Vagina (tissue), 2 donors: ENCODE data around the gene ULBP1. TPM values are rescaled to one million over a fixed set of nuclear protein-coding genes. Genes with fewer than 3 reads are reported as not detected.

Source experiments
- DNase-seq, 2 donors: peaks; one replicate each; pipeline ENCODE4 v3.0.0-alpha.2; 2017; ENCODE audit errors: extremely low spot score in 2 of 2
- H3K27ac ChIP-seq: fragments of 200-600 bp; sonication (generic); one replicate; pipeline ENCODE4 v1.5.1; 2019
- H3K27me3 ChIP-seq: fragments of 200-600 bp; sonication (generic); one replicate; pipeline ENCODE4 v1.5.1; 2019
- H3K36me3 ChIP-seq, 2 donors: fragments of 200-600 bp; sonication (generic); one replicate each; pipeline ENCODE4 v1.5.1; 2017 to 2019
- H3K4me1 ChIP-seq: fragments of 200-600 bp; sonication (generic); one replicate; pipeline ENCODE4 v1.5.1; 2019
- H3K4me3 ChIP-seq, 2 donors: fragments of 200-600 bp; sonication (generic); 1 replicate in 1 of 2; 2 replicates in 1 of 2; pipeline ENCODE4 v1.5.1; 2016 to 2019
- H3K9me3 ChIP-seq: fragments of 200-600 bp; sonication (generic); one replicate; pipeline ENCODE4 v1.5.1; 2019
- POLR2A ChIP-seq, 2 donors: fragments of 450-650 bp; IDR thresholded peaks; one replicate each; pipeline ENCODE4 v1.6.1; 2017; ENCODE audit warnings: antibody characterized with exemption in 2 of 2, mild to moderate bottlenecking in 2 of 2, moderate library complexity in 2 of 2
- POLR2AphosphoS5 ChIP-seq, 2 donors: sonication (generic); formaldehyde crosslinking; IDR thresholded peaks; one replicate each; pipeline ENCODE4 v1.9.0; 2017; ENCODE audit warnings: antibody characterized with exemption in 2 of 2, mild to moderate bottlenecking in 2 of 2, low read depth in 1 of 2; ENCODE audit not compliant: insufficient read depth in 1 of 2
- intact Hi-C: fragments of 100-400 bp; cut with DNase I; formaldehyde crosslinking; loops from one replicate; pipeline ENCODE4 v1.15.1; 2023
- total RNA-seq: library from RNA; depleted of rRNA; stranded (reverse); fragments of >200 nt; gene quantifications from one replicate; pipeline ENCODE4 v1.2.3, GENCODE V29; 2016
- TF ChIP-seq, protein P1 (sequence below), 3 experiments: fragments of 450-650 bp in 2 of 3; fragments of 200-600 bp in 1 of 3; sonication (generic) in 1 of 3; IDR thresholded peaks; one replicate each; pipeline ENCODE4 v1.5.1; 2017 to 2019; ENCODE audit warnings: antibody characterized with exemption in 3 of 3, mild to moderate bottlenecking in 2 of 3, moderate library complexity in 2 of 3

ULBP1 gene
- total RNA-seq, 1 donor from 2014 or later, result not detected

- H3K27me3 ChIP-seq, result no peaks in the 10 kb centered on the region
- TF ChIP-seq, protein P1, sequence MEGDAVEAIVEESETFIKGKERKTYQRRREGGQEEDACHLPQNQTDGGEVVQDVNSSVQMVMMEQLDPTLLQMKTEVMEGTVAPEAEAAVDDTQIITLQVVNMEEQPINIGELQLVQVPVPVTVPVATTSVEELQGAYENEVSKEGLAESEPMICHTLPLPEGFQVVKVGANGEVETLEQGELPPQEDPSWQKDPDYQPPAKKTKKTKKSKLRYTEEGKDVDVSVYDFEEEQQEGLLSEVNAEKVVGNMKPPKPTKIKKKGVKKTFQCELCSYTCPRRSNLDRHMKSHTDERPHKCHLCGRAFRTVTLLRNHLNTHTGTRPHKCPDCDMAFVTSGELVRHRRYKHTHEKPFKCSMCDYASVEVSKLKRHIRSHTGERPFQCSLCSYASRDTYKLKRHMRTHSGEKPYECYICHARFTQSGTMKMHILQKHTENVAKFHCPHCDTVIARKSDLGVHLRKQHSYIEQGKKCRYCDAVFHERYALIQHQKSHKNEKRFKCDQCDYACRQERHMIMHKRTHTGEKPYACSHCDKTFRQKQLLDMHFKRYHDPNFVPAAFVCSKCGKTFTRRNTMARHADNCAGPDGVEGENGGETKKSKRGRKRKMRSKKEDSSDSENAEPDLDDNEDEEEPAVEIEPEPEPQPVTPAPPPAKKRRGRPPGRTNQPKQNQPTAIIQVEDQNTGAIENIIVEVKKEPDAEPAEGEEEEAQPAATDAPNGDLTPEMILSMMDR (IDR thresholded peaks at IDR 0.05), result no peak
- no peak for TF ChIP-seq POLR2A (IDR thresholded peaks at IDR 0.05)
- no peak for TF ChIP-seq POLR2AphosphoS5 (IDR thresholded peaks at IDR 0.05; ENCODE audit: insufficient read depth in 1 of 2, low read depth in 1 of 2)
These were observed 14.9 kb downstream of the ULBP1 start for GRCh38 chr6:149978610-149979009.

GRCh38 chr6:149979293-149979692 is 15.6 kb downstream of the ULBP1 start:
- DNase-seq, result peak in 1 of 2 donors; percentile 47
- Histone ChIP-seq H3K4me3 (no peak overlapping the region), H3K9me3 (no peaks in the 10 kb centered on the region), H3K27me3 (no peaks in the 10 kb centered on the region), H3K4me1 (no peaks in the 10 kb centered on the region), H3K27ac (no peak overlapping the region), H3K36me3 (no peaks in the 10 kb centered on the region)
- TF ChIP-seq, protein P1 (IDR thresholded peaks at IDR 0.05), result no peak
- no peak for TF ChIP-seq POLR2AphosphoS5 (IDR thresholded peaks at IDR 0.05; ENCODE audit: insufficient read depth in 1 of 2, low read depth in 1 of 2)
- no peak for TF ChIP-seq POLR2A (IDR thresholded peaks at IDR 0.05)
- intact Hi-C loops, result no loop called here

More at GRCh38 chr6:149978610-149979009, 14.9 kb downstream of the ULBP1 start:
- H3K9me3 ChIP-seq, result no peaks in the 10 kb centered on the region
- H3K27ac ChIP-seq, result no peak overlapping the region
- H3K4me3 ChIP-seq, result no peak overlapping the region
- no peaks in the 10 kb centered on the region for H3K36me3 ChIP-seq
- peak; percentile 2 to 58 for DNase-seq
- intact Hi-C loops, result no loop called here
- no peaks in the 10 kb centered on the region for H3K4me1 ChIP-seq

- H3K27me3 ChIP-seq, result no peaks in the 10 kb centered on the region
- H3K9me3 ChIP-seq, result no peaks in the 10 kb centered on the region
- H3K4me1 ChIP-seq, result no peaks in the 10 kb centered on the region
- H3K36me3 ChIP-seq, result no peaks in the 10 kb centered on the region
- intact Hi-C loops, result no loop called here
- H3K27ac ChIP-seq, result no peak overlapping the region
- no peak for DNase-seq
- TF ChIP-seq, protein P1 (IDR thresholded peaks at IDR 0.05), result no peak
- TF ChIP-seq POLR2AphosphoS5 (IDR thresholded peaks at IDR 0.05; ENCODE audit: insufficient read depth in 1 of 2, low read depth in 1 of 2) (no peak), POLR2A (IDR thresholded peaks at IDR 0.05) (no peak)
- H3K4me3 ChIP-seq, result no peak overlapping the region
These were observed 19.4 kb downstream of the ULBP1 start for GRCh38 chr6:149983145-149983544.

DNA sequence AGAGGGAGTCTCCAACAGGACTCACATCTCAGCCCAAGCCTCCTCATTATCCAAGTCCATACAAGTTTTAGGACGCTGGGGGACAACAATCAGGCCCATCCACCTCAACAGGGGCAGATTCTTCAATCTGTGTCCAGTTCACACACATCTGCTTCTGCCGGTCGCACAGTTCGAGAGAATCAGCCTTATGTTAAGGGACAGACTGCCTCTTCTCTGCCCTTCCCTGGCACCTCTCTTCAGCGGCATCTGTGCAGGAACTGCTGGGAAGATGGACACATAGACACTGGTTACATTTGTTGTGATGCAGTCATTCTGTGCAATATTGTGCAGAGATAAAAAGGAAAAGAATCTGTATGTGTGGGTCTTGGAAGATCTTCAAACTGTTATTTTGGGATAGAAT is 21.0 kb downstream of the ULBP1 start:
- Histone ChIP-seq H3K4me3 (no peak overlapping the region), H3K27me3 (peaks cover 7% of the 10 kb centered on the region), H3K9me3 (no peaks in the 10 kb centered on the region), H3K36me3 (no peaks in the 10 kb centered on the region), H3K27ac (no peak overlapping the region), H3K4me1 (no peaks in the 10 kb centered on the region)
- TF ChIP-seq POLR2A (IDR thresholded peaks at IDR 0.05) (no peak), POLR2AphosphoS5 (IDR thresholded peaks at IDR 0.05; ENCODE audit: insufficient read depth in 1 of 2, low read depth in 1 of 2) (no peak)
- TF ChIP-seq, protein P1 (IDR thresholded peaks at IDR 0.05), result no peak
- DNase-seq, result no peak
- intact Hi-C loops, result no loop called here

DNA sequence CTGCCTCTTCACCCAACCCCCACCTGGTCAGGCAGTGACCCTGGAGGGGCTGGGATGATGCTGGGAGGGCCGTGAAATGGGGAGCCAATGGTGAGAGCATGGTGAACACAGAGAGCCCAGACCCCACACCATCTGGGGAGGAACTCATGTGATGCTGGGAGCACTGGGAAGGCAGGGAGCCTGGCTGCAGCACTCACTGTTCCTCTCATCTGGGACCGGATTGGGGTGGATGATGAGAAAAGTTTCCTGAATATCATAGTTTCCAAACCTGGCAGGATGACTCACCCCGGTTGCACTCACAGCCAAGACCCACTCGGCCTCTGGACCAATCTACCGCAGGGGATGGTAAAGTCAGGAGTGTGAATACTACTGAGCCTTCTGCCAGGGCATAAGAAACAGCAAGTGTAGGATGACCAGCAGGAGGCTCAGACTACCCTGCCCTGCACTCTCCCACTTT is 21.8 kb downstream of the ULBP1 start:
- H3K4me3 ChIP-seq, result no peak overlapping the region
- no peak for DNase-seq
- TF ChIP-seq POLR2A (IDR thresholded peaks at IDR 0.05) (no peak), POLR2AphosphoS5 (IDR thresholded peaks at IDR 0.05; ENCODE audit: insufficient read depth in 1 of 2, low read depth in 1 of 2) (no peak)
- TF ChIP-seq, protein P1 (IDR thresholded peaks at IDR 0.05), result no peak
- no peak overlapping the region for H3K27ac ChIP-seq
- peaks cover 7% of the 10 kb centered on the region for H3K4me1 ChIP-seq
- no peaks in the 10 kb centered on the region for H3K36me3 ChIP-seq
- intact Hi-C loops, result no loop called here
- H3K9me3 ChIP-seq, result no peaks in the 10 kb centered on the region
- peaks cover 7% of the 10 kb centered on the region for H3K27me3 ChIP-seq
